NCI-H2171 (cell line): ENCODE results near the gene FBXW7.

Experiments
- DNase-seq: peaks from one replicate; lab custom pipeline; 2025; lab: John Stamatoyannopoulos, UW

The FBXW7 gene

GRCh38 chr4:152369902-152370295 lies 166.0 kb downstream of the FBXW7 start:
- no peak for DNase-seq

DNA sequence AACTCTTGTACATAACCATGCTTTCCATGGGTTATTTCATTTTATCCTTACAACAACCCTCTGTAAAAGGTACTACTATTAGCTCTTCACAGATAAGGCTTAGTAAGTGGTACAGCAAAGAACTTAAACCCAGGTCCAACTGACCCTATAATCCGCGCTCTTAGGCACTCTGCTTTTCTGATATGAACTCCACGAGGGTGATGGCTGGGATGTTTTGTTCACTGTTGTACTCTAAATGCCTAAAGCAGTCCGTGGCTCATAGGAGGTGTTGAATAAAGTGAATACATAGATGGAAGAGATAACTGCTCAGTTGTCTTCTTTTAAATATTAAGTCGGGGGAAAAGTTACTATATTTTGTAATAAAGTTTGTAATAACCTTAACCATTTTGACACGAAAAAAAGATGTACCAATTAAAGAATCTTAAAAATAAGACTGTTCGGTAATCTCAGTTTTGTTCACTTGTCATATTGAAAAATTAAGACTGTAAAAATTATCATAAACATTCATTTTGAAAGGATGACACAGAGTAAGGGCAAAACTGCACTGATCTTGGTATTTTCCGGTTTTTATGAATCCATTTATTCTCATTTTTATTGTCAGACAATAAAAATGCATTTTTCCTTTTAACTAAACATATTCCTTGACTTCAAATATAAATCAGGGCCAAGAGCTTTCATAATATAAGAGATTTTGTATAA lies 166.5 kb downstream of the FBXW7 start:
- DNase-seq = no peak

DNA sequence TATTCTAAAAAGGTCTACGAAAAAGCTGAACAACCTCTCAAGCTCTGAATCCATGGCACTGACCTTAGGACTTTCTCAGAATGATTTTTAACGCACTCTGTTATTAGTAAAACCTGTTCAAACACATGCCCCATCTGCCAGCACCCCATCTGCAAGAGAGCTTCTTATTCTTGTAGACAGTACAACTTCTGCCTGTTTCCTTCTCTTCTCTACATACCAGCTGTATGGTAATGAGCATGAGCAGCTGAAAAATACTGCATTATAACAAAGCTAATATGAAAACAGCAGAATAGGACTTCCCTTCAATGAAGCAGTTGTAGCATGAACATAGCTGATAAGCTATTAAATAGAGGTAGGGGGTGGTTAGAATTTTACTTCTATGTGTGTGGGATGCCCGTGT lies 167.9 kb downstream of the FBXW7 start:
- peak; percentile 13 for DNase-seq

- no peak for DNase-seq
Observed at GRCh38 chr4:152364883-152365282, 171.0 kb downstream of the FBXW7 start.

DNA sequence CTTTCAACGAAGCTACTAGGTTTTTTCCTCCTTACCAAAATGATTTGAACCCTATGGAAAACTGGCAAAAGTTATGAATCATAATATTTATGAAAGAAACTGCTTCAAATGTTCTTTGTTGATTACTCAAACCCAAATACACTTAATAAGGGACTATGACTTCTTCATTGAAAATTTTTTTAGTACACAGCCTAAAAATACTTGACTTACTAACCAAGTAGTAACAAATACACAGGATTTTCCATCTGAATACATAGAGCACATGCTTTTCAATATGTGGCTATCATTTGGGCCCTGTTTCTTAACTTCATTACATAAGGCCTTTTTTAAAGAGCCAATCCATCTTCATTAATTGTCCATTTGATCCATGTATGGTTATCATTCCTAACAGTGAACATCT lies 171.5 kb downstream of the FBXW7 start:
- DNase-seq = no peak

GRCh38 chr4:152363904-152364303 lies 172.0 kb downstream of the FBXW7 start:
- no peak for DNase-seq

DNA sequence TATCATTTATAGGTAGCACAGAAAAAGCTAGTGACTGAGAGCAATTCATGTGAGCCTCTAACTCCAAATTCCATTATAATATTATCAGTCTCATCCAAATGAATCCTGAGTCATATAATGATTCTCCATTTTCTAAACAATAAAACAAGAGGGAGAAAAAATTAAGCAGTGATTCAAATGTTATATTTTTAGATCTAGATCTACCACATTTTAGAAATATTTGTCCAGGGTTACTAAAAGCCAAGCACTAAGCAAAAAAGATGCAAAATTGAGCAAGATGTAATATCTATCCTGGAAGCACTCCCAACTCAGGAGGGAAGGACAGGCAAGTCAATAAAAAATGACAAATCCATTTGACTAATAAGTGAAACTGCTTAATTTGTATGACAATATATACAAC lies 172.8 kb downstream of the FBXW7 start:
- DNase-seq = no peak

- no peak for DNase-seq
Observed at GRCh38 chr4:152360045-152360410, 175.9 kb downstream of the FBXW7 start.

GRCh38 chr4:152359208-152360044 lies 176.5 kb downstream of the FBXW7 start:
- DNase-seq = no peak

- no peak for DNase-seq
Observed at GRCh38 chr4:152357206-152357605, 178.7 kb downstream of the FBXW7 start.

DNA sequence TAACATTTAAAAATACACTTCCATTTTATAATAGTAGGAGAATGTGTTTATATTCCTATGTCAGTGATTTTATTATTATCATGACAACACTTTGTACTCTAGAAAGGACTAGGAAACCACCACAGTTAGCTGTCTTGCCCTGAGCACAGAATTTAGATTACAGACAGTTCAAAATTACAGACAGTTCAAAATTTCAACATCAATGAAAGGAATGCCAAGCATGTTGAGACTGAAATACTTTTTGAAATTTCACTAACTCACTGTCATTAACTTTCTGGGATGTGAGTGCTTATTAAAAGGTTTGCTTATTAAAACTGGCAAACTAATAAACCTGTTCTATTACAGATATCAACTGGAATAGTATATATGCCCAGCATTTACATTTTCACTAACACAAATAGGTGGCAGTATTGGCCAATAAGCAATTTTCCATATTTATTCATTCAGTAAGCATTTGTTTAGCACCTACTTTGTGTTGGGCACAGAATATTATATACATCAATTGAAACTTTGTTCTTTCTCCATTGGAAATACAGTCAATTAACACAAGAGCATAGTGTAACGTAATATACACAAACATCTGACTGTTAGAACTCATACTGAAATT lies 179.4 kb downstream of the FBXW7 start:
- no peak for DNase-seq

DNA sequence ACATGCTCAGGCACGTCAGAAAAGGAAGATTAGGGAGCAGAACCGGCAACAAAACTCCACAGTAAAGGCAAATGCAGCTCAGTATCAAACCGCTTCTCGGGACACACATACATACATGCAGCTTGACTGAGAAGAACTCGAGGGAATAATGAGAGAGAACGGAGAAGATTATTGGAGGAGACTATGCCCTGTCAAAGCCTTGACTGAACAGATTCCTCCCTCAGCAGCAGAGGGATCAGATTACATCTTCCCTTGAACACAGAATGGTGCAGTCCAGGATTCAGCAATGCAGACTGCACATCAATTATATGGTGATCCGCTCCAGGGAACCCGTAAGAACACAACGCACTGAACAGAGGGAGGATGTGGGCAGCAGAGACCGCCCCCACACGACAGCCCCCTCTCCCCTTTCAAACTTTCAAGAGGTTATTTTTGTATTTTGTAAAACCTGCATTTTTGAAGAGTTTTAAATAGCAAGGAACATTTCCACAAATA lies 183.2 kb downstream of the FBXW7 start:
- peak; percentile 77 for DNase-seq

- no peak for DNase-seq
Observed at GRCh38 chr4:152352215-152352614, 183.7 kb downstream of the FBXW7 start.

DNA sequence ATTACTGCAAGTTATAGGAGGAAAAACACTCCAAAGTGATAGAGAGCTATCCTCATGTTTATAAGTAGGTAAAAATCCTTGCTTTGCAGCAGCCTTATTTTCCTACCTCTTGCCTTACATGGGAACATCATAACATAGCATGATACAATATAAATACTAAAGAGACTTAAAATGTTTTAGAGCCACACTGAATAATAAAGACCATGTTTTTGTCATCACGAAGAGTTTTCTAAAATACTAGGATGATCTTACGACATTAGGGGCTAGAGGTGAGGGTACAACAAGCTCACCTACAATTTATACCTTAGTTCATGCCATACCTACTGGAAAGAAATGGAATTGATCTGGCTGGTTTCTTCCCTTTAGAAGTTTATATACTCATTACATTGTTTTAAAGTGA lies 184.8 kb downstream of the FBXW7 start:
- no peak for DNase-seq

- DNase-seq = no peak
Observed at GRCh38 chr4:152348670-152349069, 187.2 kb downstream of the FBXW7 start.

GRCh38 chr4:152346979-152347378 lies 188.9 kb downstream of the FBXW7 start:
- DNase-seq = no peak

DNA sequence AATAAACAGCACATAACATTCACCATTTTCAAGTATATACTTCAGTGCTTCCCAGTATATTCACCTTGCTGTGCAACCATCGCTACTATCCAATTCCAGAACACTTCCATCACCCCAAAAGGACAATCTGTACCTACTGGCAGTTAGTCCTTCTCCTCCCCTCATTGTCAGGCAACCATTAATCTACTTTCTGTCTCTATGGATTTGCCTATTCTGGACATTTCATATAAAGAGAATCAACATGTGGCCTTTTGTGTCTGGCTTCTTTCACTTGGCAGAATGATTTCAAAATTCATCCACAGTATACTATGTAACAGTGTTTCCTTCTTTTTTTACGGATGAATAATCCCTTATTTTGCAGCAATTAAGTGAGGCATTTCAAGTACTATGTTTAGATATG lies 189.4 kb downstream of the FBXW7 start:
- no peak for DNase-seq

DNA sequence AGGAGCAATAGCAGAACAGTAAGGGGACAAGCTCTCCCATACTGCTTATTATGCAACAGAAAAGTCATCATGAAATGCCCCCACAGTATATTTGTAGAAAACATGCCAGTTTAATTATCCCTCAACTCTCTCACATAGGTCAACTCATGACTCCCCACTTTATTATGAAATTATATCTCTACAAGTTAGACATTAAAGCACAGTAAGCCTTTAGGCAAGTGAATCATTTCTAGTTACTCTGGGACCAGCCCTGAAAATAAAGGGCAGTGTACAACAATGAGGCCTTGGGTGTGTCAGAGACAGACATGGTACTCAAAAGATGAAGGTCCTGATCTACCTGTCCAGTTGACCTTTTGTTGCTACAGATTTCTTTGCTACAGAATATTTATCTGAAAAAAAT lies 191.9 kb downstream of the FBXW7 start:
- DNase-seq = no peak

DNA sequence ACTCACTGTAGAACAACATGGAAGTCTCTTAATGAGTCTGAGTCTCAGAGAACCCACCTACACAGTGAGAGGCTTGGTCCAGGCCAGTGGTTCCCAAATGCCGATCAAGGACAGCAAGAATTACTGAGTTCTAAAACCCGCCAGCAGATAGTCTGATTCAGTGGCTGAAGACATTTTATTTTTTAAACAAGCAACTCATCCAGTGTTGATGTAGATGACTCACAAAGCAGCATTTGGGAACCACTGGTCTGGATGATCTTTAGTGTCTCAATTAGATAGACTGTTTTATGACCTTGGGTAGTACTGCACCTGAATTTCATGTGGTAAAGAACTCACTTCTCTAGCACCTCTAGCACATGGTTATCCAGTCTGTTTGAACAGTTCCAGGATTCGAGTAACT lies 193.6 kb downstream of the FBXW7 start:
- no peak for DNase-seq

DNA sequence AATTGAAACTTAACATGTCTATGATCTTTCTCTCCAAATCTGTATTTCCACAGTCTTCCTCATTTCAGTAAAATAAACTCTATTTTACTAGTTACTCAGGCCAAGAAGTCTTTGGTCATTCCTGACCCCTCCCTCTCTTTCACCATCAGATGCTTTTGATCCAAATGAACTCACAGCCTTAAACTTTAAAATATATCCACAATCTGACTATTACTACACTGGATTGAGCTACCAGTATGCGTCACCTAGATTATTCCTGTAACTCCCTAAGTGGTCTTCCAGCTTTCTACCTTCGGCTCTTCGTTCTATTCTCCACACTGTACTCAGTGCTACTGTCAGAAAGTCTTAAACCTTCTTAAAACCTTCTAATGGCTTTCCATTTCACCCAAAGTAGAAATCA lies 195.1 kb downstream of the FBXW7 start:
- no peak for DNase-seq

- DNase-seq = no peak
Observed at GRCh38 chr4:152339576-152339975, 196.3 kb downstream of the FBXW7 start.

DNA sequence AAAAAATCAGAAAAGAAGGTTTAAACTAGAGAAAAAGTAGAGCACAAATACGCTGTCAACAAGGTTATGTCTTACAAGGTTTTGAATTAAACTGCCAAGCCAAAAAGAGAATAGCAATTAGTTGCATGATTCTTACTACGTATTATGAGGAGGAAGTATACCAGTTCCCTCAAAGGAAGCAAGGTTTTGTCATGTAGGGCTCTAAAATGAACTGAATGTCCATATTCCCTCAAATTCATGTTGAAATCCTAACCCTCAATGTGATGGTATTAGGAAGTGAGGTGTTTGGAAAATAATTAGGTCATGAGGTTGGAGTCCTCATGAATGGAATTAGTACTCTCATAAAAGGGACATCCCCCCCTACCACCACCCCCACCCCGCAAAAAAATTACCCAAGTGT lies 201.0 kb downstream of the FBXW7 start:
- DNase-seq = no peak

DNA sequence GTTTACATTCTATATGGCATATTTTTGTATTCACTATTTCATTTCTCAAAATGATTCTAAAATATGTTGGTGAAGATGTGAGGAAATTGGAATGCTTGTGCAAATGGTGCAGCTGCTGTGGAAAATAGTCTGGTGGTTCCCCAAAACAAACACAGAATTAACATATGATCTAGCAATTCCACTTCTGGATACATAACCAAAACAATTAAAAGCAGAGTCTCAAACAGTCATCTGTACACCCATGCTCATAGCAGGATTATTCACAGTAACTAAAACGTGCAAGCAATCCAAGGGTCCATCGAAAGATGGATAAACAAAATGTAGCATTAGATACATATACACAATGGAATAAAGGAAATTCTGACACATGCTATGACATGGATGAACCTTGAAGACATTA lies 204.8 kb downstream of the FBXW7 start:
- DNase-seq = no peak
